ENCODE measurements around the gene ZNF419. TPM values are rescaled to one million over a fixed set of nuclear protein-coding genes. Genes with fewer than 3 reads are reported as not detected.
A peak's percentile ranks its signal among the peaks of the same experiment; 100 is the strongest.

Gene ZNF419
- total and polyA plus RNA-seq, 9 of the 15 experiments (the other 6 are each of a cell fraction or from before 2014, with no cell fraction given) = 0.07 to 5.4 (median 1.5) TPM

GRCh38 chr19:57443121-57443696, 44.3 kb upstream of the ZNF419 start (continued):
- TF ChIP-seq NR4A1 (CRISPR knock-in tag; IDR thresholded peaks at IDR 0.05) = no peak
- TF ChIP-seq NR4A1 (tag; IDR thresholded peaks at IDR 0.05) = no peak

GRCh38 chr19:57452307-57452706, 35.2 kb upstream of the ZNF419 start:
- no peak for FAIRE-seq
- in situ Hi-C loops (cut with MboI) = no loop called here
- no peak overlapping the region for H3K9ac ChIP-seq (ENCODE audit: insufficient read depth in 1 of 2, low read depth in 2 of 2, low read length in 2 of 2)
- no peak for ATAC-seq
- no peak for DNase-seq (ENCODE audit: extremely low read depth in 1 of 4, low spot score in 3 of 4)
- H3K27me3 ChIP-seq (ENCODE audit: control insufficient read depth in 2 of 2, insufficient read depth in 2 of 2, low read length in 2 of 2) = no peaks in the 10 kb centered on the region
- 37% methylated on average over 3 of the region's 3 CpGs for WGBS (ENCODE audit: insufficient coverage, low coverage, missing lambda C conversion rate)
- TF ChIP-seq CEBPB (tag; IDR thresholded peaks at IDR 0.05) (peak; percentile 61), ZBED1 (IDR thresholded peaks at IDR 0.05) (no peak), CEBPG (CRISPR knock-in tag; IDR thresholded peaks at IDR 0.05) (no peak), CEBPG (tag; conservative IDR thresholded peaks at IDR 0.05 in 1 of 2, IDR thresholded peaks at IDR 0.05 in 1 of 2) (peak; percentile 43 to 79; a peak in 3 of 4 replicates), ZBTB12 (CRISPR knock-in tag; IDR thresholded peaks at IDR 0.05) (no peak)
- H3K9me3 ChIP-seq (replicated peaks; ENCODE audit: control insufficient read depth, insufficient read depth, low read depth, low read length) = no peaks in the 10 kb centered on the region
- no peak overlapping the region for H3K4me2 ChIP-seq (ENCODE audit: insufficient read depth, low read length)
- no peak overlapping the region for H3K4me3 ChIP-seq
- H4K20me1 ChIP-seq (replicated peaks; ENCODE audit: control insufficient read depth, insufficient read depth, low read length) = no peaks in the 10 kb centered on the region
- no peaks in the 10 kb centered on the region for H3K9me1 ChIP-seq (ENCODE audit: control insufficient read depth, insufficient read depth, low read length)
- no TSS peak for BruUV-seq (replicated peaks)
- H3K27ac ChIP-seq (ENCODE audit: extremely low read depth, low read depth, low read length) = no peak overlapping the region
- ChIA-PET POLR2A (no interaction called here), CTCF (ENCODE audit: low intra/inter-chr PET ratio) (no interaction called here)
- H3K36me3 ChIP-seq (ENCODE audit: control insufficient read depth, insufficient read depth, low read length) = no peaks in the 10 kb centered on the region
- no peaks in the 10 kb centered on the region for H3K4me1 ChIP-seq (replicated peaks in 1 of 2; ENCODE audit: control insufficient read depth in 2 of 2, insufficient read depth in 2 of 2, low read length in 2 of 2)
- H3K79me2 ChIP-seq (ENCODE audit: control insufficient read depth, insufficient read depth, low read length) = no peaks in the 10 kb centered on the region
- H2AFZ ChIP-seq (ENCODE audit: low read depth, low read length) = no peak overlapping the region
- intact Hi-C loops (cut with micrococcal nuclease) = no loop called here

Data from K562 (cell line).